ENCODE measurements around the gene AHI1. TPM values are rescaled to one million over a fixed set of nuclear protein-coding genes. Genes with fewer than 3 reads are reported as not detected.
"Not testable (repeated sequence)": the region's sequence is repeated elsewhere in the genome, so short reads cannot be mapped to it uniquely, and the experiment has no call there.

The AHI1 gene
- total and polyA plus RNA-seq, 10 of the 15 experiments (the other 5 are each of a cell fraction or from before 2014, with no cell fraction given), result 3.2 to 9.5 (median 4.6) TPM

- FAIRE-seq; RAD21 ChIA-PET (ENCODE audit: unreplicated experiment); H3K4me1 ChIP-seq (ENCODE audit: control insufficient read depth, insufficient read depth, low read length); H4K20me1 ChIP-seq (ENCODE audit: control insufficient read depth, insufficient read depth); H2AFZ ChIP-seq (ENCODE audit: control insufficient read depth, low read depth, low read length); H3K27ac ChIP-seq (ENCODE audit: control insufficient read depth, insufficient read depth); CTCF ChIA-PET; H3K4me3 ChIP-seq; DNase-seq (ENCODE audit: low read depth, low spot score); BruUV-seq (replicated peaks); H3K9me3 ChIP-seq (replicated peaks; ENCODE audit: control insufficient read depth, insufficient read depth, low read length); H3K4me2 ChIP-seq (ENCODE audit: control insufficient read depth, insufficient read depth); ATAC-seq; H3K36me3 ChIP-seq (ENCODE audit: control insufficient read depth in 2 of 2, insufficient read depth in 2 of 2, low read length in 1 of 2); H3K27me3 ChIP-seq (replicated peaks in 1 of 2; ENCODE audit: control insufficient read depth in 2 of 2, insufficient read depth in 2 of 2, low read length in 1 of 2); intact Hi-C loops (cut with micrococcal nuclease; ENCODE audit: unreplicated experiment); H3K79me2 ChIP-seq (ENCODE audit: control insufficient read depth, insufficient read depth, low read length); H3K9ac ChIP-seq (ENCODE audit: control insufficient read depth, insufficient read depth, low read length); SMC1A ChIA-PET (ENCODE audit: uncharacterized antibody, unreplicated experiment): not testable (repeated sequence)
- 74% methylated on average over 8 of the region's 8 CpGs for WGBS (ENCODE audit: insufficient coverage, insufficient replicate concordance, low lambda C conversion rate, missing lambda C conversion rate)
- POLR2A ChIA-PET, result interaction anchor here (0.6 kb wide), 1 partner anchor 10 kb away, joined by 3 read pairs; no protein-coding TSS in a partner anchor
- in situ Hi-C loops (cut with MboI), result loop anchor here (25.0 kb wide), 1 partner anchor 166 kb away; no protein-coding TSS in a partner anchor
Measured at GRCh38 chr6:135246412-135247012, 251.0 kb downstream of the AHI1 start.

DNA sequence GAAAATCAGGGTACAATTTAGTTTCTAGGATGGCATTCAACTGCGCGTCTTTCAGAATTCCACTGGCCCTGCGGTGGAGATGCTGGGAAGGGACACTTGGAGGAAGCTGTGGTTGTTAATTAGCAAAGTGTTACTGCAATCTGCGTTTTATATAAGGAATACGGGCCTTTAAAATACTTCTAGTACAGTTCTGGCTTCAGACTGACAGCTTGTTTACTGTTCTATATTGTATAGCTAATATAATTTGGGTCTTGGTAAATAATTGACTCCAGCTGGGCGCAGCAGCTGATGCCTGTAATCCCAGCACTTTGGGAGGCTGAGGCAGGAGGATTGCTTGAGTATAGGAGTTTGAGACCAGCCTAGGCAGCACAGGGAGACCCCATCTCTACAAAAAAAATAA lies 252.7 kb downstream of the AHI1 start:
- Histone ChIP-seq H3K9ac (ENCODE audit: control insufficient read depth, insufficient read depth, low read length) (no peak overlapping the region), H4K20me1 (ENCODE audit: control insufficient read depth, insufficient read depth) (no peaks in the 10 kb centered on the region), H3K36me3 (ENCODE audit: control insufficient read depth in 2 of 2, insufficient read depth in 2 of 2, low read length in 1 of 2) (no peaks in the 10 kb centered on the region), H3K4me1 (ENCODE audit: control insufficient read depth, insufficient read depth, low read length) (no peaks in the 10 kb centered on the region), H3K27me3 (replicated peaks in 1 of 2; ENCODE audit: control insufficient read depth in 2 of 2, insufficient read depth in 2 of 2, low read length in 1 of 2) (no peaks in the 10 kb centered on the region), H2AFZ (ENCODE audit: control insufficient read depth, low read depth, low read length) (no peak overlapping the region), H3K9me3 (replicated peaks; ENCODE audit: control insufficient read depth, insufficient read depth, low read length) (no peaks in the 10 kb centered on the region), H3K4me2 (ENCODE audit: control insufficient read depth, insufficient read depth) (no peak overlapping the region), H3K4me3 (no peak overlapping the region), H3K79me2 (ENCODE audit: control insufficient read depth, insufficient read depth, low read length) (no peaks in the 10 kb centered on the region), H3K27ac (ENCODE audit: control insufficient read depth, insufficient read depth) (no peak overlapping the region)
- ATAC-seq, result no peak
- DNase-seq (ENCODE audit: low read depth, low spot score), result no peak
- RAD21 ChIA-PET (ENCODE audit: unreplicated experiment), result no interaction called here
- BruUV-seq (replicated peaks), result no TSS peak
- in situ Hi-C loops (cut with MboI), result loop anchor here (25.0 kb wide), 1 partner anchor 167 kb away; no protein-coding TSS in a partner anchor
- FAIRE-seq, result no peak
- intact Hi-C loops (cut with micrococcal nuclease; ENCODE audit: unreplicated experiment), result no loop called here
- SMC1A ChIA-PET (ENCODE audit: uncharacterized antibody, unreplicated experiment), result interaction anchor here (0.9 kb wide), 1 partner anchor 200 kb away, joined by 4 read pairs; no protein-coding TSS in a partner anchor
- CTCF ChIA-PET, result interaction anchor here (1.2 kb wide), 1 partner anchor 178 kb away, joined by 3 read pairs; no protein-coding TSS in a partner anchor
- WGBS (ENCODE audit: insufficient coverage, insufficient replicate concordance, low lambda C conversion rate, missing lambda C conversion rate), result 98% methylated on average over 6 of the region's 6 CpGs
- POLR2A ChIA-PET, result no interaction called here
- no peak for TF ChIP-seq LARP7 (IDR thresholded peaks at IDR 0.05)
- TF ChIP-seq RCOR1 (conservative IDR thresholded peaks at IDR 0.05; ENCODE audit: low read depth, low read length), result no peak
- no peak for TF ChIP-seq SIX5 (IDR thresholded peaks at IDR 0.05; ENCODE audit: low read depth, low read length, severe bottlenecking)
- TF ChIP-seq, protein P1, sequence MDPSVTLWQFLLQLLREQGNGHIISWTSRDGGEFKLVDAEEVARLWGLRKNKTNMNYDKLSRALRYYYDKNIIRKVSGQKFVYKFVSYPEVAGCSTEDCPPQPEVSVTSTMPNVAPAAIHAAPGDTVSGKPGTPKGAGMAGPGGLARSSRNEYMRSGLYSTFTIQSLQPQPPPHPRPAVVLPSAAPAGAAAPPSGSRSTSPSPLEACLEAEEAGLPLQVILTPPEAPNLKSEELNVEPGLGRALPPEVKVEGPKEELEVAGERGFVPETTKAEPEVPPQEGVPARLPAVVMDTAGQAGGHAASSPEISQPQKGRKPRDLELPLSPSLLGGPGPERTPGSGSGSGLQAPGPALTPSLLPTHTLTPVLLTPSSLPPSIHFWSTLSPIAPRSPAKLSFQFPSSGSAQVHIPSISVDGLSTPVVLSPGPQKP (IDR thresholded peaks at IDR 0.05; ENCODE audit: low read depth, low read length), result no peak
- TF ChIP-seq GABPA (IDR thresholded peaks at IDR 0.05; ENCODE audit: low read depth), result no peak
- TF ChIP-seq, protein P2, sequence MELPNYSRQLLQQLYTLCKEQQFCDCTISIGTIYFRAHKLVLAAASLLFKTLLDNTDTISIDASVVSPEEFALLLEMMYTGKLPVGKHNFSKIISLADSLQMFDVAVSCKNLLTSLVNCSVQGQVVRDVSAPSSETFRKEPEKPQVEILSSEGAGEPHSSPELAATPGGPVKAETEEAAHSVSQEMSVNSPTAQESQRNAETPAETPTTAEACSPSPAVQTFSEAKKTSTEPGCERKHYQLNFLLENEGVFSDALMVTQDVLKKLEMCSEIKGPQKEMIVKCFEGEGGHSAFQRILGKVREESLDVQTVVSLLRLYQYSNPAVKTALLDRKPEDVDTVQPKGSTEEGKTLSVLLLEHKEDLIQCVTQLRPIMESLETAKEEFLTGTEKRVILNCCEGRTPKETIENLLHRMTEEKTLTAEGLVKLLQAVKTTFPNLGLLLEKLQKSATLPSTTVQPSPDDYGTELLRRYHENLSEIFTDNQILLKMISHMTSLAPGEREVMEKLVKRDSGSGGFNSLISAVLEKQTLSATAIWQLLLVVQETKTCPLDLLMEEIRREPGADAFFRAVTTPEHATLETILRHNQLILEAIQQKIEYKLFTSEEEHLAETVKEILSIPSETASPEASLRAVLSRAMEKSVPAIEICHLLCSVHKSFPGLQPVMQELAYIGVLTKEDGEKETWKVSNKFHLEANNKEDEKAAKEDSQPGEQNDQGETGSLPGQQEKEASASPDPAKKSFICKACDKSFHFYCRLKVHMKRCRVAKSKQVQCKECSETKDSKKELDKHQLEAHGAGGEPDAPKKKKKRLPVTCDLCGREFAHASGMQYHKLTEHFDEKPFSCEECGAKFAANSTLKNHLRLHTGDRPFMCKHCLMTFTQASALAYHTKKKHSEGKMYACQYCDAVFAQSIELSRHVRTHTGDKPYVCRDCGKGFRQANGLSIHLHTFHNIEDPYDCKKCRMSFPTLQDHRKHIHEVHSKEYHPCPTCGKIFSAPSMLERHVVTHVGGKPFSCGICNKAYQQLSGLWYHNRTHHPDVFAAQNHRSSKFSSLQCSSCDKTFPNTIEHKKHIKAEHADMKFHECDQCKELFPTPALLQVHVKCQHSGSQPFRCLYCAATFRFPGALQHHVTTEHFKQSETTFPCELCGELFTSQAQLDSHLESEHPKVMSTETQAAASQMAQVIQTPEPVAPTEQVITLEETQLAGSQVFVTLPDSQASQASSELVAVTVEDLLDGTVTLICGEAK (IDR thresholded peaks at IDR 0.05; ENCODE audit: borderline replicate concordance), result no peak
- TF ChIP-seq TAF1 (IDR thresholded peaks at IDR 0.05; ENCODE audit: borderline replicate concordance, low read depth, low read length), result no peak
- TF ChIP-seq SPI1 (IDR thresholded peaks at IDR 0.05; ENCODE audit: borderline replicate concordance, insufficient read depth, low read depth, low read length), result no peak
- TF ChIP-seq DPF2 (IDR thresholded peaks at IDR 0.05), result no peak

Data from GM12878 (cell line).